ENCODE results near the gene GTF2IRD2.
"Not testable (repeated sequence)": the region's sequence is repeated elsewhere in the genome, so short reads cannot be mapped to it uniquely, and the experiment has no call there.

GTF2IRD2 gene

DNA sequence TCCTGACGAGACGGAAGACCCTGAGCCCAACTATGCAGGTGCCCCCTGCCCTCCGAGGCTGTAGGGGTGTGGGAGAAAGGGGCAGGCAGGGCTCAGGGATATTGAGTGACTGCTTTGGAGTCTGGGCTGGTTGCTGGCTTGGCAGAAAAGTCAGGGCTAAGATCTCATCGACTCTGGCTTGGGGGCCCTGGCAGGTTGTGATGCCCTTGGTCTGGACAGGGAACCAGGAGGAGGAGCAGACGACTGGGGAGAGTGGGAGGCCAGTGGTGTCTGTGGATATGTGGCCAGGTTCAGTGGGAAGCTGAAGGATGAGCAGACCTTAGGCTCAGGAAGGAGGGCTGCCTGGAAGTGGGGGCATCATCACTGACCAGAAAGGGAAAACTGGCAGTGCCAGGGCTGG, 67.8 kb downstream of the GTF2IRD2 start:
- not testable (repeated sequence) for H3K4me3 ChIP-seq (ENCODE audit: insufficient read depth, low read depth, low read length, poor library complexity, severe bottlenecking); H3K4me1 ChIP-seq (ENCODE audit: control insufficient read depth, insufficient read depth, low read length, poor library complexity, severe bottlenecking); H3K27ac ChIP-seq (ENCODE audit: insufficient read depth, low read length, poor library complexity, severe bottlenecking); H3K36me3 ChIP-seq (ENCODE audit: control insufficient read depth, insufficient read depth, low read length); DNase-seq; H3K9me3 ChIP-seq (ENCODE audit: control insufficient read depth, low read length); H3K27me3 ChIP-seq (replicated peaks; ENCODE audit: control insufficient read depth, insufficient read depth, low read length, poor library complexity, severe bottlenecking)

DNA sequence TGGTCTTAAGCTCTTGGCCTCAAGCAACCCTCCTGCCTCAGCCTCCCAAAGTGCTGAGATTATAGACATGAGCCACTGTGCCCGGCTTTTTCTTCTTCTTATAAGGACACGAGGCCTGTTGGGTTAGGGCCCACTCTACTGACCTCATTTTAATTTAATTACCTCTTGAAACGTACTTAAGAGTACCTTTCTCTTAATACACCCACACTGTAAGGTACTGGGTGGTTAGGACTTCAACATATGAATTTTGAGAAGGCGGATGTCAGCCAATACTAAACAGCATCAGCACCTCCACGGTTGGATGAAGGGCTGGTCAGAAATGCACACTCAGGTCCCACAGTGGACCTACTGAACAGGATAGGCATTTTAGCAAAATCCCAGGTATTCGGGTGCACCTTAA, 69.7 kb downstream of the GTF2IRD2 start:
- H3K36me3 ChIP-seq (ENCODE audit: control insufficient read depth, insufficient read depth, low read length); H3K4me1 ChIP-seq (ENCODE audit: control insufficient read depth, insufficient read depth, low read length, poor library complexity, severe bottlenecking); H3K27ac ChIP-seq (ENCODE audit: insufficient read depth, low read length, poor library complexity, severe bottlenecking); H3K4me3 ChIP-seq (ENCODE audit: insufficient read depth, low read depth, low read length, poor library complexity, severe bottlenecking); H3K27me3 ChIP-seq (replicated peaks; ENCODE audit: control insufficient read depth, insufficient read depth, low read length, poor library complexity, severe bottlenecking); H3K9me3 ChIP-seq (ENCODE audit: control insufficient read depth, low read length); DNase-seq: not testable (repeated sequence)

DNA sequence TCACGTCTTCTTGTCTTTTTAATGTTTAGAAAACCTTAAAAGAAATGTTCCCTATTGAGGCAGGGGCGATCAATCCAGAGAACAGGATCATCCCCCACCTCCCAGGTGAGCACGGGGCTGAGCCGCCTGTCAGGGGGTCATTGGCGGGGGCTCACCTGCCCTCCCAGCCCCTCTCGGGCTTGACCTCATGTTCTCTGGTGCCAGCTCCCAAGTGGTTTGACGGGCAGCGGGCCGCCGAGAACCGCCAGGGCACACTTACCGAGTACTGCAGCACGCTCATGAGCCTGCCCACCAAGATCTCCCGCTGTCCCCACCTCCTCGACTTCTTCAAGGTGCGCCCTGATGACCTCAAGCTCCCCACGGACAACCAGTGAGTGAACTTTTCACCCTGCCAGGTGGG, 72.4 kb downstream of the GTF2IRD2 start:
- DNase-seq, result not testable (repeated sequence)

DNA sequence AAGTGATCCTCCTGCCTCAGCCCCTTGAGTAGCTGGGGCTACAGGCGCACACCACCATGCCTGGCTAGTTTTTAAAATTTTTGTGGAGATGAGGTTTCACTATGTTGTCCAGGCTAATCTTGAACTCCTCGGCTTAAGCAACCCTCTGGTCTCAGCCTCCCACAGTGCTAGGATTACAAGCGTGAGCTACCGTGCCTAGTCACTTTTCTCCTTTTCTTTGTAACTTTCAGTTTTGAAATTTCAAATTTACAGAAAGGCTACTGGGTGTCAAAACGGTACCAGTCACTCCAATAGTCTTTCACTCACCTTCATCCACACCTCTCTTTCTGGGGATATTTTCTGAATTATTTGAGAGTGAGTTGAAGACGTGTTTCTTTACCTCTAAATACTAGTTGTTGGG, 76.3 kb downstream of the GTF2IRD2 start:
- not testable (repeated sequence) for H3K4me3 ChIP-seq (ENCODE audit: insufficient read depth, low read depth, low read length, poor library complexity, severe bottlenecking); H3K9me3 ChIP-seq (ENCODE audit: control insufficient read depth, low read length); H3K27ac ChIP-seq (ENCODE audit: insufficient read depth, low read length, poor library complexity, severe bottlenecking)

More for the DNA sequence above, 72.4 kb downstream of the GTF2IRD2 start:
- H3K27ac ChIP-seq (ENCODE audit: insufficient read depth, low read length, poor library complexity, severe bottlenecking); H3K27me3 ChIP-seq (replicated peaks; ENCODE audit: control insufficient read depth, insufficient read depth, low read length, poor library complexity, severe bottlenecking); H3K36me3 ChIP-seq (ENCODE audit: control insufficient read depth, insufficient read depth, low read length); H3K4me1 ChIP-seq (ENCODE audit: control insufficient read depth, insufficient read depth, low read length, poor library complexity, severe bottlenecking); H3K9me3 ChIP-seq (ENCODE audit: control insufficient read depth, low read length); H3K4me3 ChIP-seq (ENCODE audit: insufficient read depth, low read depth, low read length, poor library complexity, severe bottlenecking): not testable (repeated sequence)

DNA sequence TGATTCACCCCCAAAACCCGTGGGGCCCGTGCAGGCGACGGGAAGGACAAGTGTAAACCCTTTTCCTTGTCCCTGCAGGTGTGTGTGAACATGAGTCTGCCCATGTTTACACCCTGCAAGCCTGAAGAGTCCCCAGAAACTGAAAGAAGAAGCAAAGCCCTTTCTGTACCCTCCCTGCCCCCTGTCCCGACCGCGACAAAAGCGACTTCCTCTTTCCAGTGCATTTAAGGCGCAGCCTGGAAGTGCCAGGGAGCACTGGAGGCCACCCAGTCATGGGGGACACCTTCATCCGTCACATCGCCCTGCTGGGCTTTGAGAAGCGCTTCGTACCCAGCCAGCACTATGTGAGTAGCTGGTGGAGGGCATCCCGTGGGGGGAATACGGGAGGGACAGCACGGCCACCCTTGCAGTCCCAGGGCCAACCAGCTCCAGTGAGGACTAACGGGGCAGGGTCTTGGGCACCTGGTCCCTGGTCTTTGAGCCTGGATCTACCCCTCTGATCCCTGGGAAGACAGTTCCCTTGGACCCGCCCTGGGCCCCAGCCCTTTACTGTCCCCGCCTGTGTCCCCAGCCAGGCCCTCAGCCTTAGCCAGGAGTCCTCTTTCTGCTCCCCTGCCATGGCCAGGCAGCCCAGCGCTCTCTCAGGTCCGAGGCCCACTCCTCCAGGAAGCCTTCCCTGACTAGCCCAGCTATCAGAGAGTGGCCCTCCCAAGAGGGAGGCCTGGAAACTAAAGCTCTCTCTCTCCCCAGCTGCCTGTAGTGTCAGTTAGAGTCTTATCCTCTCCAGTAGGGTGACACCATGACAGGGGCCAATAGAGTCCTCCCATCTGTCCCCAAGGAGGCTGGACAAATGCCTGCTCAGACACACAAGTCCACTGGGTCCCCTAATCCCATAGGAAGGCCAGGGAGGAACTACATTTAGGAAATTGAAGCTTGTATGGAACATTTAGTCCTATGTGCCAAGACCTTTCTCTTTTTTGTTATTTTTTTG, 77.3 kb downstream of the GTF2IRD2 start, which contains the start of gene NCF1:
Gene NCF1, plus strand, starts transcription at position 252 of the 991 bp plus-strand sequence. Its CDS starts 21 bp downstream, at position 273.
- not testable (repeated sequence) for H3K4me1 ChIP-seq (ENCODE audit: control insufficient read depth, insufficient read depth, low read length, poor library complexity, severe bottlenecking); H3K36me3 ChIP-seq (ENCODE audit: control insufficient read depth, insufficient read depth, low read length); H3K27ac ChIP-seq (ENCODE audit: insufficient read depth, low read length, poor library complexity, severe bottlenecking)

More for the DNA sequence above, 76.3 kb downstream of the GTF2IRD2 start:
- H3K27me3 ChIP-seq (replicated peaks; ENCODE audit: control insufficient read depth, insufficient read depth, low read length, poor library complexity, severe bottlenecking); H3K4me1 ChIP-seq (ENCODE audit: control insufficient read depth, insufficient read depth, low read length, poor library complexity, severe bottlenecking); H3K36me3 ChIP-seq (ENCODE audit: control insufficient read depth, insufficient read depth, low read length); DNase-seq: not testable (repeated sequence)

DNA sequence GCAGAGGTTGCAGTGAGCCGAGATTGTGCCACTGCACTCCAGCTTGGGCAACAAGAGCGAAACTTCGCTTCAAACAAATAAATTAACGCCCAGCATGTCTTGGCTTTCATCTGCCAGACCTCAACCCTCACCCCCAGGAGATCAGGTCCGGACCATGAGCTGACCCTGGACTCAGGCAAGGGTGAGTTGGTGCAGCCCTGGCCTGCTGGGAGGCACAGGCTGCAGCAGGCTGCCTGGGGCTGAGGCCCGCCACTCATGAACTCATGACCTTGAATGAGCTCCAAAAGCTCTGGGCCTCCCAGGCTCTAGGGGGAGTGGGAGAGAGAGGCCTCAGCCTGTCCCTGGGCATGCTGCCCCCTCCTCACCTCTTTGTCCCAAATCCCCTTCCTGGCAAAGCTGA, 79.3 kb downstream of the GTF2IRD2 start:
- H3K27me3 ChIP-seq (replicated peaks; ENCODE audit: control insufficient read depth, insufficient read depth, low read length, poor library complexity, severe bottlenecking); H3K27ac ChIP-seq (ENCODE audit: insufficient read depth, low read length, poor library complexity, severe bottlenecking); H3K4me3 ChIP-seq (ENCODE audit: insufficient read depth, low read depth, low read length, poor library complexity, severe bottlenecking); DNase-seq; H3K4me1 ChIP-seq (ENCODE audit: control insufficient read depth, insufficient read depth, low read length, poor library complexity, severe bottlenecking); H3K9me3 ChIP-seq (ENCODE audit: control insufficient read depth, low read length); H3K36me3 ChIP-seq (ENCODE audit: control insufficient read depth, insufficient read depth, low read length): not testable (repeated sequence)

More for the DNA sequence above, 77.3 kb downstream of the GTF2IRD2 start, which contains the start of gene NCF1:
- not testable (repeated sequence) for H3K4me3 ChIP-seq (ENCODE audit: insufficient read depth, low read depth, low read length, poor library complexity, severe bottlenecking); DNase-seq; H3K27me3 ChIP-seq (replicated peaks; ENCODE audit: control insufficient read depth, insufficient read depth, low read length, poor library complexity, severe bottlenecking); H3K9me3 ChIP-seq (ENCODE audit: control insufficient read depth, low read length)

DNA sequence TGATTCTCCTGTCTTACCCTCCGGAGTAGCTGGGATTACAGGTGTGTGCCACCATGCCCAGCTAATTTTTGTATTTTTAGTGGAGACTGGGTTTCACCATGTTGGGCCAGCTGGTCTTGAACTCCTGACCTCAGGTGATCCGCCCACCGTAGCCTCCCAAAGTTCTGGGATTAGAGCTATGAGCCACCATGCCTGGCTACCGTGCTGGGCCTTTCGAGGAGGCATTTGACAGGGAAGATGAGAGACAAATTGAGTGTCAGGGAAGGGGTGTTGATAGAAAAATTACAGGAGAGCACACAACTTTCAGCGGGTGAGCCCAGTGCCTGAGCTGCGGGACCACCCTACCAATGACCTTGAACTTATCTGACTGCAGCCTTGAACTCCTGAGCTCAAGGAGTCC, 81.3 kb downstream of the GTF2IRD2 start:
- not testable (repeated sequence) for H3K36me3 ChIP-seq (ENCODE audit: control insufficient read depth, insufficient read depth, low read length); H3K27ac ChIP-seq (ENCODE audit: insufficient read depth, low read length, poor library complexity, severe bottlenecking); H3K27me3 ChIP-seq (replicated peaks; ENCODE audit: control insufficient read depth, insufficient read depth, low read length, poor library complexity, severe bottlenecking); H3K9me3 ChIP-seq (ENCODE audit: control insufficient read depth, low read length); H3K4me3 ChIP-seq (ENCODE audit: insufficient read depth, low read depth, low read length, poor library complexity, severe bottlenecking); DNase-seq; H3K4me1 ChIP-seq (ENCODE audit: control insufficient read depth, insufficient read depth, low read length, poor library complexity, severe bottlenecking)

DNA sequence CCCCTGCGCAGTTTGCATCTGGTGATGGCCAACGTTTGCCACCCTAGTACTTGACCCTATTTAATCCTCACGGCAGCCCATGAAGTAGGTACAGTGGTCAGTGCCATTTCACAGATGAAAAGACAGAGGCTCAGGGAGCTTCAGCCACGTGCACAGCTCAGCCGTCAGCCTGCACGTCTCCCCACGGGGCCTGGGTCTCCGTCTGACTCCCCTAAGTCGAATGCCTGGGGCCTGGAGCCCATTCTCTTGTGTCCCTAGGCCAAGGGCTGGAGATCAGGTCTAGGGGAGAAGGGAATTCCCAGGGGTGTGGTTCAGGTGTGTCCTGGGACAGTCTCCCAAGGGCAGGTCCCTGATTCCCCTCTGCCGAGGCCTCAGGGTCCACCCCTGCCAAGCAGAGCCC, 84.4 kb downstream of the GTF2IRD2 start:
- DNase-seq; H3K36me3 ChIP-seq (ENCODE audit: control insufficient read depth, insufficient read depth, low read length); H3K27me3 ChIP-seq (replicated peaks; ENCODE audit: control insufficient read depth, insufficient read depth, low read length, poor library complexity, severe bottlenecking); H3K4me1 ChIP-seq (ENCODE audit: control insufficient read depth, insufficient read depth, low read length, poor library complexity, severe bottlenecking); H3K4me3 ChIP-seq (ENCODE audit: insufficient read depth, low read depth, low read length, poor library complexity, severe bottlenecking); H3K9me3 ChIP-seq (ENCODE audit: control insufficient read depth, low read length); H3K27ac ChIP-seq (ENCODE audit: insufficient read depth, low read length, poor library complexity, severe bottlenecking): not testable (repeated sequence)

DNA sequence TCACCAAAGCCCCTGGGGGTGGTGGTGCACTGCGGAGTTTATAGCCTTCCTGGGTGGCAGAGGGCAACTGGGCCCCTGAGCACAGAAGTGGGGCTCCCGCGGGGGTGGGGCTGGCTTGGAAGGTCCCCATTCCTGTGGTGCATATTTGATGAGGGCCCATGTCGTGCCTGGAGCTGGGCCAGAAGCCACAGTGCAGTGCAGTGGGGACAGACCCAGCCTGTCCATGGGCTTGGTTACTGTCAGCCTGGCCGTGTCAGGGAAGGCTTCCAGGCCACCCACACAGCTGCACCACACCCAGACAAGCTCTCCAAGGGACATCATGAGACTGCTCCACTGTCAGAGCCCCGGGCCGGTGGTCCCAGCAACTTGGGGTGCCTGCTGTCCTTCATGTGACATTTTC, 84.9 kb downstream of the GTF2IRD2 start:
- not testable (repeated sequence) for H3K27me3 ChIP-seq (replicated peaks; ENCODE audit: control insufficient read depth, insufficient read depth, low read length, poor library complexity, severe bottlenecking); H3K4me1 ChIP-seq (ENCODE audit: control insufficient read depth, insufficient read depth, low read length, poor library complexity, severe bottlenecking); H3K9me3 ChIP-seq (ENCODE audit: control insufficient read depth, low read length); DNase-seq; H3K36me3 ChIP-seq (ENCODE audit: control insufficient read depth, insufficient read depth, low read length); H3K4me3 ChIP-seq (ENCODE audit: insufficient read depth, low read depth, low read length, poor library complexity, severe bottlenecking); H3K27ac ChIP-seq (ENCODE audit: insufficient read depth, low read length, poor library complexity, severe bottlenecking)

DNA sequence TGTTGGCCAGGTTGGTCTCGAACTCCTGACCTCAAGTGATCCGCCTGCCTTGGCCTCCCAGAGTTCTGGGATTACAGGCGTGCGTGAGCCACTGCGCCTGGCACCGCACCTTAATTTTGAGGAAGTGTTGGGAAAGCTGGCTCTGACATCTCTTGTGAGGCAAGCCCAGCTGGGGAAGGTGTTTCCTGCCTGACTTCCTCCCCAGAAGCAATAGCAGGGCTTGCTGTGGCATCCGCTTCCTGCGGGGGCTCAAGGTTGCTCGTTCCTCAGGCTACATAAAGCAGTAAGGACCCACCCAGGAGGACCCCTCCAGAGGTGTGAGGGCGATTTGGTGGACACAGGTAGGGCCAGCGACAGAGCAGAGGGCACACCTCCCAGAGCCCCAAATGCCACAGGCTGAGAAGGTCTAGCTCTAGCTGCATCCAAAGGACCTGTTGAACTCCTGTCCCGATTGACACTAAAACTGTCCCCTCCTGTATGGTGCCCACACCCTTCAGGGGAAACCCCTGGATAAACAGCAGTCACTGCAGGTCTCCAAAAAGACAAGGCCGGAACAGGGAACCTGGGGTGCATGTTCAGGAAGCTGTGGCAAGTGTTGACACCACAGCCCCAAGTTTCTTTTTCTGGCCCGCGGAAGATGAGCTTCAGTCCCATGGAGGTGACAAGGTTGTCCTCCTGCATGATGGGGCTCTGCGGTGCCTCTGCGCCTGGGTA, 86.0 kb downstream of the GTF2IRD2 start:
- not testable (repeated sequence) for H3K9me3 ChIP-seq (ENCODE audit: control insufficient read depth, low read length); H3K4me3 ChIP-seq (ENCODE audit: insufficient read depth, low read depth, low read length, poor library complexity, severe bottlenecking); DNase-seq; H3K4me1 ChIP-seq (ENCODE audit: control insufficient read depth, insufficient read depth, low read length, poor library complexity, severe bottlenecking); H3K27ac ChIP-seq (ENCODE audit: insufficient read depth, low read length, poor library complexity, severe bottlenecking); H3K27me3 ChIP-seq (replicated peaks; ENCODE audit: control insufficient read depth, insufficient read depth, low read length, poor library complexity, severe bottlenecking); H3K36me3 ChIP-seq (ENCODE audit: control insufficient read depth, insufficient read depth, low read length)
